ENCODE measurements around the gene GPR107.

The GPR107 gene

GRCh38 chr9:130041648-130042405 is 11.9 kb upstream of the GPR107 start:
- no peak for DNase-seq (ENCODE audit: low read depth)
- peak overlapping the region; percentile 92 for H3K4me3 ChIP-seq (ENCODE audit: low read depth, low read length)
- no peak for TF ChIP-seq CTCF (IDR thresholded peaks at IDR 0.05; ENCODE audit: control insufficient read depth, extremely low read depth, insufficient read depth)

DNA sequence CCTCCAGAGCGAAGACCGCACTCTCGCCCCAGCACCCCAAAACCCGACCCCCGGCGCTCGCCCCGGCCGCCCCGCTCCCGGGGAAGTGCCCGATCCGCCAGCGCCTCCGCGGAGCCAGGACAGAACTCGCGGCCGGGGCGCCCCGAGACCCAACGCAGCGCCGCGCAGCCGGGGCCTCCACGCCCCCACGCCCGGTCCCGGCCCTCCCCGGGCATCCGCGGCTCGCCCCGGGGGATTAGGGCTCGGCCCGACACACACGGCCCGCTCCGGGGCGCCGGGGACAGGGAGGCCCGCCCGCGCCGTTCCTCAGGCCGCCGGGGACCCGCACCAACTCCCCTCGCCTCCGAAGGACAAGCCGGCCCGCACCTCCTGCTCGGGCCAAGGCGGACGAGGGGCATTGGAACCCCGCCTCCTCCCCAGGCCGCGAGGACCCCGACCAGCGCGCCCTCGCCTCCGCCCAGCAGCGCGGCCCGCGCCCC is 11.3 kb upstream of the GPR107 start:
- no peak for DNase-seq (ENCODE audit: low read depth)
- peak overlapping the region; percentile 92 for H3K4me3 ChIP-seq (ENCODE audit: low read depth, low read length)
- no peak for TF ChIP-seq CTCF (IDR thresholded peaks at IDR 0.05; ENCODE audit: control insufficient read depth, extremely low read depth, insufficient read depth)

DNA sequence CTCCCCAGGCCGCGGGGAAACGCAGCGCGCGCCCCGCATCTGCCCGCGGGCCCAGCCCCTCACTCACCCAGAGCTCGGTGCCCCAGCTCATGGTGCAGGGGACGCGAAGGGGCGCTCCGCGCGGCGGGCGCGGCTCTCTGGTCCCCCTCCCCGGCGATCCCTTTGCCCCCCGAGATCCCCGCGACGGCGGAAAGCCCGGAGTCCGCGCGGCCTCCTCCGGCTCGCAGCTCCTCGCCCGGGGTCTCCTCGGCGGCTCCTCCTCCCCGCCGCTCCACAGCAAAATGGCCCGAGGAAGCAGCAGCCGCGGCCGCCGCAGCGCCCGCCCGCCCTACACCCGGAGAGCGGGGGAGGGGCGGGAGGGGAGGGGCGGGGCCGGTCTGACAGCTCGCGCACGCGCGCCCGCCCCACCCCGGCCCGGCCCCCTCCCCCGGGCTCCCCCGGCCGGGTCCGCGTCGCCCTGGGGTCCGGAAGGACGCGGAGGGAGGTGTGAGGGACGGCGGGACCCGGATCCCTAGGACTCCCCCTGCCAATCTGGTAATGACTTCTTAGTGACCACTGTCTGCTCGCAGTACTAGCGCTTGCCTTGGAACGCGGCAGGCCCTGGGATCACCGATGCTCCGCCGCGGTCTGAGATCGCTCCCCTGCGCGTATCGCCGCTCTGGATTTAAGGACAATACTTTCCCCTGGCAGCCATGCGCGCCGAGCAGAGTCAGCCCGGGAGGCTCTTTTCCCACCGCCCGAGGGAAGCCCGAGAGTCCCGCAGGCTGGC is 10.6 kb upstream of the GPR107 start, which contains the start of gene FNBP1:
Gene FNBP1, minus strand, starts transcription at position 305 of the 769 bp plus-strand sequence. Its CDS starts 214 bp downstream, at position 91.
- no peak for TF ChIP-seq CTCF (IDR thresholded peaks at IDR 0.05; ENCODE audit: control insufficient read depth, extremely low read depth, insufficient read depth)
- DNase-seq (ENCODE audit: low read depth): no peak
- peak within 1 kb of the TSS; percentile 92 for H3K4me3 ChIP-seq (ENCODE audit: low read depth, low read length)

- H3K4me3 ChIP-seq (ENCODE audit: low read depth, low read length): peak overlapping the region; percentile 92
- no peak for DNase-seq (ENCODE audit: low read depth)
- TF ChIP-seq CTCF (IDR thresholded peaks at IDR 0.05; ENCODE audit: control insufficient read depth, extremely low read depth, insufficient read depth): no peak
Measured at GRCh38 chr9:130043654-130044623, 9.8 kb upstream of the GPR107 start.

GRCh38 chr9:130045725-130046450 is 7.8 kb upstream of the GPR107 start:
- peak overlapping the region; percentile 19; the same call in 1 of the 2 replicates for H3K4me3 ChIP-seq (ENCODE audit: low read depth, low read length)
- DNase-seq (ENCODE audit: low read depth): no peak

More at GRCh38 chr9:130045725-130046450, 7.8 kb upstream of the GPR107 start:
- TF ChIP-seq CTCF (IDR thresholded peaks at IDR 0.05; ENCODE audit: control insufficient read depth, extremely low read depth, insufficient read depth): no peak
